ENCODE measurements around the gene DPF3.
"Not testable (repeated sequence)": the region's sequence is repeated elsewhere in the genome, so short reads cannot be mapped to it uniquely, and the experiment has no call there.

DPF3 gene

GRCh38 chr14:72758993-72759392, 134.9 kb downstream of the DPF3 start:
- no peak for DNase-seq

- no peak for DNase-seq
These were observed 135.5 kb downstream of the DPF3 start for GRCh38 chr14:72758420-72758819.

- DNase-seq: no peak
These were observed 136.9 kb downstream of the DPF3 start for GRCh38 chr14:72756967-72757366.

- DNase-seq: no peak
These were observed 138.1 kb downstream of the DPF3 start for GRCh38 chr14:72755766-72756165.

- no peak for DNase-seq
These were observed 139.0 kb downstream of the DPF3 start for GRCh38 chr14:72754949-72755348.

- DNase-seq: no peak
These were observed 140.0 kb downstream of the DPF3 start for GRCh38 chr14:72753879-72754400.

- no peak for DNase-seq
These were observed 140.7 kb downstream of the DPF3 start for GRCh38 chr14:72753044-72753710.

- no peak for DNase-seq
These were observed 141.9 kb downstream of the DPF3 start for GRCh38 chr14:72752034-72752412.

- DNase-seq: no peak
These were observed 142.4 kb downstream of the DPF3 start for GRCh38 chr14:72751276-72752033.

- DNase-seq: not testable (repeated sequence)
These were observed 145.0 kb downstream of the DPF3 start for GRCh38 chr14:72748921-72749320.

GRCh38 chr14:72747652-72748051, 146.2 kb downstream of the DPF3 start:
- no peak for DNase-seq

GRCh38 chr14:72745991-72746980, 147.6 kb downstream of the DPF3 start:
- DNase-seq: no peak

GRCh38 chr14:72745546-72745945, 148.4 kb downstream of the DPF3 start:
- DNase-seq: no peak

- DNase-seq: no peak
These were observed 149.3 kb downstream of the DPF3 start for GRCh38 chr14:72744416-72745120.

GRCh38 chr14:72743626-72744025, 150.3 kb downstream of the DPF3 start:
- no peak for DNase-seq

- DNase-seq: no peak
These were observed 151.1 kb downstream of the DPF3 start for GRCh38 chr14:72742838-72743195.

- no peak for DNase-seq
These were observed 151.6 kb downstream of the DPF3 start for GRCh38 chr14:72742118-72742837.

- DNase-seq: no peak
These were observed 152.1 kb downstream of the DPF3 start for GRCh38 chr14:72741826-72742117.

GRCh38 chr14:72740966-72741825, 152.7 kb downstream of the DPF3 start:
- DNase-seq: no peak

GRCh38 chr14:72740504-72740961, 153.4 kb downstream of the DPF3 start:
- DNase-seq: no peak

All from T-helper 9 cell (primary cell).